Dermis blood vessel endothelial cell (primary cell): ENCODE results near the gene SPSB3. TPM values are rescaled to one million over a fixed set of nuclear protein-coding genes. Genes with fewer than 3 reads are reported as not detected.
"Not testable (repeated sequence)": the region's sequence is repeated elsewhere in the genome, so short reads cannot be mapped to it uniquely, and the experiment has no call there.

Experiments used
- DNase-seq: peaks from one replicate; pipeline ENCODE4 v3.0.0; 2010
- total RNA-seq: library from RNA; depleted of rRNA; stranded (reverse); fragments of >200 nt; gene quantifications from 2 replicates; pipeline ENCODE4 v1.2.3, GENCODE V29; 2014

The SPSB3 gene
- total RNA-seq, 1 donor from 2014 or later = 82.2 TPM

- DNase-seq = no peak
Observed at GRCh38 chr16:1816396-1817275, 34.3 kb upstream of the SPSB3 start.

- no peak for DNase-seq
Observed at GRCh38 chr16:1815461-1815860, 33.1 kb upstream of the SPSB3 start.

GRCh38 chr16:1812732-1813163, 30.4 kb upstream of the SPSB3 start:
- DNase-seq = peak; percentile 85

GRCh38 chr16:1810536-1810935, 28.2 kb upstream of the SPSB3 start:
- DNase-seq = no peak

GRCh38 chr16:1810106-1810505, 27.7 kb upstream of the SPSB3 start:
- no peak for DNase-seq

- DNase-seq = no peak
Observed at GRCh38 chr16:1809281-1809801, 27.0 kb upstream of the SPSB3 start.

GRCh38 chr16:1808691-1809090, 26.3 kb upstream of the SPSB3 start:
- no peak for DNase-seq

- DNase-seq = no peak
Observed at GRCh38 chr16:1807626-1808025, 25.3 kb upstream of the SPSB3 start.

GRCh38 chr16:1800701-1801100, 18.3 kb upstream of the SPSB3 start:
- DNase-seq = no peak

GRCh38 chr16:1799263-1799662, 16.9 kb upstream of the SPSB3 start:
- not testable (repeated sequence) for DNase-seq

- DNase-seq = no peak
Observed at GRCh38 chr16:1794908-1795666, 12.7 kb upstream of the SPSB3 start.

GRCh38 chr16:1794221-1794871, 12.0 kb upstream of the SPSB3 start:
- no peak for DNase-seq

GRCh38 chr16:1793578-1794220, 11.3 kb upstream of the SPSB3 start, which contains the start of gene IGFALS:
Gene IGFALS, minus strand, starts transcription at chr16:1793705. Its CDS starts 53 bp downstream, at chr16:1793652.
- DNase-seq = no peak

- no peak for DNase-seq
Observed at GRCh38 chr16:1792836-1793577, 10.6 kb upstream of the SPSB3 start.

- no peak for DNase-seq
Observed at GRCh38 chr16:1791943-1792812, 9.8 kb upstream of the SPSB3 start.

- no peak for DNase-seq
Observed at GRCh38 chr16:1791256-1791942, 9.0 kb upstream of the SPSB3 start.

- no peak for DNase-seq
Observed at GRCh38 chr16:1790611-1791255, 8.4 kb upstream of the SPSB3 start.

GRCh38 chr16:1790261-1790610, 7.9 kb upstream of the SPSB3 start:
- no peak for DNase-seq

GRCh38 chr16:1789643-1790045, 7.3 kb upstream of the SPSB3 start:
- no peak for DNase-seq

GRCh38 chr16:1788708-1789100, 6.3 kb upstream of the SPSB3 start:
- DNase-seq = no peak
